T-helper 1 cell treated with Interleukin-12 subunit alpha and Interleukin-12 subunit beta and Interleukin-4 antibody, amounts not matched to agents 30 ng/mL and 1 ng/mL, for 36 hours (primary cell): Measurements from ENCODE around the gene ANO2. TPM values are rescaled to one million over a fixed set of nuclear protein-coding genes. Genes with fewer than 3 reads are reported as not detected.
"Not testable (repeated sequence)": the region's sequence is repeated elsewhere in the genome, so short reads cannot be mapped to it uniquely, and the experiment has no call there.

Source experiments
- intact Hi-C: fragments of 100-400 bp; cut with micrococcal nuclease; formaldehyde crosslinking; loops from one replicate; pipeline ENCODE4 v1.15.1; 2024
- total RNA-seq: library from RNA; stranded (reverse); gene quantifications from 2 replicates; pipeline ENCODE4 v1.2.3, GENCODE V29; 2022

Gene ANO2
- total RNA-seq, 1 donor from 2014 or later = not detected

DNA sequence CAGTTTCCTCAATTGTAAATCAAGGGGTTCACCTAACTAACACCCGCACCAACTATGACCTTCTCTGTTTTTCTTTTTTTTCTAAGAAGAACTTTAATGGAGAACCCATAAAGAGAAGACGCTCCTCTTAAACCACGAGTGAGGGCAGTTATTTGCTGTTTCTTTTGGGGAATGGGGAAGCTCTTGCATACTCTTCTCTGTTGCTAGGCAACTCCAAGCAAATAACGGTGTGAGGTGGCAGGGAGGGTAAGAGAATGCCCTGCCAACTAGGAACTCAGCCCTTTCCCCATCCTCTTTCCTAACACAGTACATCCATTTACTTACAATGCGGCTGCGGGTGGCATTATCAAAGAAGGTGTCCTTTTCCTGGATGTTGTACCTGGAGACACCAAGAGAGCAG is 114.9 kb downstream of the ANO2 start:
- intact Hi-C loops = no loop called here

DNA sequence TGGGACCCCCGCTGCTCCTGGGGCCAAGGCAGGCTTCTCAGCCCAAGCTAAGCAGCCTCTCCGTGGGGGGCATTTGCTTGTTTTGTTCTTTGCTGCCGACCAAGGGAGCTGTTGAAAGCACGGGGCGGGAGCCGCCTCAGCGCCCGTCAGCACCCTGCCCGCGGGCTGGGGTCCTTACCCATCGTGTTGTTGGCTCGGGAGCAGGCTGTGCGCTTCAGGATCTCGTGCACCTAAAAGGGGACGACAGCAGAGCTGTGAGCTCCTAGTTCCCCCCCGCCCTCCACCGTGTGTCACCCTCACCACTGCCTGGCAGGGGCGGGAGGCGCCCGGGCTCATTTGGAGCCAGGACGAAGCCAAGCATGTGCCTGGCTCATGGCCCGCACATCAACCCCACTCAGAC is 117.5 kb downstream of the ANO2 start:
- intact Hi-C loops = no loop called here

GRCh38 chr12:5825761-5826160 is 119.3 kb downstream of the ANO2 start:
- intact Hi-C loops = not testable (repeated sequence)

GRCh38 chr12:5818877-5819276 is 126.2 kb downstream of the ANO2 start:
- intact Hi-C loops = not testable (repeated sequence)

GRCh38 chr12:5817246-5817645 is 127.8 kb downstream of the ANO2 start:
- intact Hi-C loops = no loop called here

DNA sequence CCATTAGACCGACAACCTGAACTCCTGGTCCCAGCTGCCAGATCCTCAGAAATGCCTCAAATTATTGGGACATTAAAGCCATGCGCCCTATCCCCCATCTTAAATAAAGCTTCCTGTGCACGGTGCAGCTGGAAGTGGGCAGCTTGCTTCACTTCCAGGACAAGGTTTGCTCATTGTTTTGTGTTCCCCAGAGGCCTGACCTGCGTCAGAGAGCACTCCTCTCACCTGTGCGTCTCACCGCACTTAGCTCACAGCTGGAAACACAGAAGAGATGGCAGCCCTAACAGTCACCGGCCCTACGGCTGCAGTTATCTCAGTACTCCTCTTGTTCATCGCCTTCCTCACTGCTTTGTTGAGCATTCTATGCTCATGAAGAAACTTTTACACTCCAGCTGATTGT is 135.5 kb downstream of the ANO2 start:
- intact Hi-C loops = no loop called here

GRCh38 chr12:5808981-5809380 is 136.1 kb downstream of the ANO2 start:
- intact Hi-C loops = no loop called here

- intact Hi-C loops = no loop called here
Measured at GRCh38 chr12:5807514-5808219, 137.4 kb downstream of the ANO2 start.

DNA sequence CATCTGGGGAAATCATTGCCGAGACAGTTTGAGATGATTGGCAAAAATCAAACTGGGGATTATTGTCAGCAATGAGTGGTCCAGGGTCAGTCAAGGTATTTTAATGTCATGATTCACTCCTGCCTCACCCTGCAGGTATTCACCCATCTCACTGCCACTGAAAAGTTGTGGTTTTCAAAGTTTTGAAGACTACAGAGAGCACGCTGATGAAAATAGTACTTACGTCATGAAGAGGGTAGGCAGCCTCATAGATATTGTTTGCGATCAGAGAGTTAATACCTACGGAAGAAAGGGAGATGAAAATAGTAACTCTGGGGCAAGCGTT is 138.0 kb downstream of the ANO2 start:
- intact Hi-C loops = no loop called here

DNA sequence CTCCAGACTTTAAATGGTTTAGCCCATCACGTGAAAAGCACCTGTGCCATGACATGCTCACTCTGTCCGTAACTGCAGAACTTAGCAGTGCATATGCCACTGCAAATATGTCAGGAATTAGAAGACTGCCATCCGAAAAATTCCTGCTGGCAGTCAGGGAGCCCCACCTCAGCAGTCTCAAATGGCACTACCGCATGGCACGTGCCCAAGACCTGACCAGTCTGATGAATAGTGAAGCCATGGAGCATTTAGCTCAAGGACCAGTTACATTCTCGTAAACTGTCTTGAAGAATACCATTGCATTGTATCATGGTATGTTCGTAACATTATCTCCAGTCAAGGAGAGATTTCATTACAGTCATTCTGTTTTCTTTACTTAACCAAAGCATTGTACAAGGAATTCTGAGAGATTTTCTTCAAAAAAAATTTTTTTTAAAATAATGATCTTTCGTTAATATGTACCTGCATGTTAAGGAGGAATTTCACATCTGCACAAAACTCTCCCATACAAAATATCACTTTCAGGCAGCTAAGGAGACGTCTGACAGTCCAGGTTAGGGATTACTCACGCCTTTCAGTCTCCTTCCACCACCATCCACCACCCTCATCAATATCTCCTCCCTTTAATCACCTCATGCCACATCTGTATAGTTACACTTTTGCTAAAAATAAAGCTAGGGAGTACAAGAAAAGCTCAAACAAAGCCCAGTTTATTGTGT is 138.5 kb downstream of the ANO2 start:
- intact Hi-C loops = no loop called here

DNA sequence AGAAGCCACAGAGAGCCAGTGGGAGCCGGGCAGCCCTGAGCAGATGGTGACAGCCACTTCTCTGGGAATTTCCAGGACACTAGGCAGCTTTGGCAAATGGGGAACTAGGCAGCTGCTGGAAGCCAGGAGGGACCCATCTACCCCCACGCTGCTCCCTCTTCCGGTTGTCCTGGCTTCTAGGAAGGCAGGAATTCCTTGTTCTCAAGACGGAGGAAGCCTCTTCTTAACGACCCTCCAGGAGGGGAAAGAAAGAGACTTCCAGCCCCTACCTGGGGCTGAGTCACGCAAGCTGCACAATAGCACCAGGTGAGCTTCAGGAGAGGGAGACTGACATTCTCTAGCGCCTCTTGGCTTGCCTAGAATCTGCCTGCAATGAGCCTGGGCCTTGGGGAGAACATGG is 141.5 kb downstream of the ANO2 start:
- intact Hi-C loops = no loop called here

DNA sequence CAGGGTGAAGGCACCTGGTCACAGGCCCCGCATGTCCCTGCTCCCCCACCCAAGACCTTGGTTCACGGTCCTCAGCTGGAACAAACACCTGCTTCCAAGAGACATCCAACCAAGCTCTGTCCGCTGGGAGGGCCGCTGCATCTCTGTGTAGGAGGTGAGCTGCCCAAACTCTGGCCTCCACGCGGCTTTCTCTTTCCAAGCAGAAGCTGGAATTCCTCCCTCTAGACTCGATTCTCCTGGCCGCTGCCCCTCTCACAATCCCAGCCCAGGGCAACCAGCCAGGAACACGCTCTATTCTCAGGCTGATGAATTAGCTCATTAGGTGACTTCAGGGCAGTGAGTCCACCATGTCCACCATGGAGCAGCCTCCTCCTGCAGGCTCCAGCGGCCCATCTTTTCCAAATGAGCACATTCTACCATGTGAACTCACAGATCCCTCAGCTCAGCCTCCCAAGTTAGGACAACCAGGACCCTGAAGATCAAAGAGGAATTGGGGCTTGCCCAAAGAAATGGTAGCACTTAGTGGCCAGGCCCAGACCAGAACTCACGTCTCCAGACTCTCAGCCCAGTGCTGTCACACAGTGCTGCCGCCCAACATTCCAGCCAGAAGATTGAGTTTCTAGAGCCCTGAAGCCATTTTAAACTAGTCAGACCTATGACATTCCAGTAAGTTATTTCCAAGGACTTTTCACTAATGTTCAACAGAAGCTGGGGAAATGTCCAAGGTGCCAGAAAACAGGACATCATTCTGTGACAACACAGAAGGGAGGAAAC is 146.6 kb downstream of the ANO2 start:
- intact Hi-C loops = no loop called here

DNA sequence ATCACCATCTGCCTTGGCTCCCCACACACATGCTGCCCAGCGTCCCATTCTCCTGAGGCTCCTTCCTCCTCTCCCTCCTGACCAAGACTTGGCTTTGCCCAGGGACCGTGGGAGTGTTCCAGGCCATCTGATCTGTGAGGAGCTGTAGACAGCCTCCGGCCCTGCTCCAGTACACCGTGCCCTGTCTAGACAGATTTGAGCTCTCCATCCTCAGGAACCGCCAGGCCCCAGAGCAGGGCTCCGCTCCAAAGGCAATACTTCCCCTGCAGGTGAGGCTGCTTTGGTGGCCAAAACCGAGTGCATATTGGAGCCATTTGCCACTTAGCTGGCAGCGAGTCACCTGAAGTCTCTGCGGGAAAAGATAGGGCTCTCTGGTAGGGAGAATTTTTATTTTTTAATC is 147.4 kb downstream of the ANO2 start:
- intact Hi-C loops = no loop called here

GRCh38 chr12:5796959-5797225 is 148.2 kb downstream of the ANO2 start:
- intact Hi-C loops = no loop called here

DNA sequence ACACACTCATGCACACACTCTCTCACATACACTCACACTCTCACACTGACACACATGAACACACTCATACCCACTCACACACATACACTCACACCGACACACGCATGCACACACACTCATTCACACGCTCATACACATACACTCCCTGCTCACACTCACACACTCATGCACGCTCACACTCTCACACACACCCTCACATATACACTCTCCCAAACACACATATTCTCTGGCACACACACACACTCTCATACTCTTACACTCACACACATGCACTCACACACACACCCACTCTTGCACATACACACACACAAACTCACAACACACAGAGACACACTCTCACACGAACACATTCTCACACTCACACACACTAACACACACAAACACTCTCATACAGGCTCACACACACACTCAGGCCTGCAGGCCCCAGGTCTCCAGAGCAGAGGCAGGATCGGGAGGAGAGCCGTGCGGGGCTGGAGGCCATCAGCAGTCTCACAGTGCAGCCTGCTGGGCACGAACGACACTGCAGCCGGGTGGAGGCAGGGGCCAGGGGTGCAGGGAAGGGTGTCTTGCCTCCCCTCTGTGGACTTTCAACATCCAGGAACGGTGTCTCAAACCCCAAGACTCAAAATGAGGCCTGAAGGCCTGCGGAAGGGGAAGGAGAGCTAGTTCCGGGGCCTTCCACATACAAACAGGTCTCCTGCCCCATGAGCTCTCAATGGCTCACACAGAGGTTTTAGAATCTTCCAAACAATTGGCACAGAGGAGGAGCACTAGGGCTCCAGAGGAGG is 148.7 kb downstream of the ANO2 start:
- intact Hi-C loops = no loop called here

GRCh38 chr12:5794156-5794555 is 150.9 kb downstream of the ANO2 start:
- intact Hi-C loops = no loop called here

GRCh38 chr12:5792343-5792742 is 152.7 kb downstream of the ANO2 start:
- intact Hi-C loops = no loop called here

DNA sequence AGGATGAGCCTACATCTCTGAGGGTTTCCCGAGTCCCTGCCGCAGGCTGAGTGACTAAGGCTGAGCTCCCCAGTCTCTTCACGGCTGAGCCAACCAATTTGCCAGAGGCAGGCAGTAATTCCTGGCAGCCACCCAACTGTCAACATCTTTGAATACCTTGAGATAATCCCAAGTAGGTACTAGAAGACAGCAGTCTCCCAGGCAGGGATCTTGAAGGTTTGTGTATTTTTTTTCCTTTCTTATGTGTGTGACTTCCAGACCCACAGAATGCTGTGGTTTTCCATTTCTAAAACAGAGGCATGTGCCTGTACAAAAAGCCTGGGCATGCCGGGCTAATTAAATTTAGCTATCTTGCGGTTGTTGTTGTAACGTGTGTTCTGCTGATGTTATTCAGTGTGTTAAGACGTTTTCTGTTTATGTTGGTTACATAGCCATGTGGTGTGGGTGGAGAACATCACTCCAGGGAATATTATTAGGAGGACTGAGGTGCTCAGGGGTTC is 155.5 kb downstream of the ANO2 start:
- intact Hi-C loops = no loop called here

DNA sequence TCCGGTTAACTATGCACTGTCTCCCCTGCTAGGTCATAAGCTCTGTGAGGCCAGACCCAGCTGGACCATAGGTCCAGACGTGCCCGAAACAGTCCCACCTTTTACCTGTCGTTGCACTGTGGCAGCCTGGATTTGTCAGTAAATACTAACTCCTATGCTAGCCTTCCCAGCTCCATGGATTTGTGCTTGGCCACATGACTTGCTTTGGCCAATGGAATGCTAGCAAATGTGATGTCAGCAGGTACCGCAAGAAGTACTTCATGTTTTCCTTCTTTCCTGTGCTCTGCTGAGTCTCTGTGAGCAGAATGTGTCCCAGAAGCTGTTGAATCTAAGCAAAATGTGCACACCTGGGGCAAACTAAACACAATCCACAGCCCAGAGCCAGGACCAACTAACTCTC is 157.2 kb downstream of the ANO2 start:
- intact Hi-C loops = no loop called here

DNA sequence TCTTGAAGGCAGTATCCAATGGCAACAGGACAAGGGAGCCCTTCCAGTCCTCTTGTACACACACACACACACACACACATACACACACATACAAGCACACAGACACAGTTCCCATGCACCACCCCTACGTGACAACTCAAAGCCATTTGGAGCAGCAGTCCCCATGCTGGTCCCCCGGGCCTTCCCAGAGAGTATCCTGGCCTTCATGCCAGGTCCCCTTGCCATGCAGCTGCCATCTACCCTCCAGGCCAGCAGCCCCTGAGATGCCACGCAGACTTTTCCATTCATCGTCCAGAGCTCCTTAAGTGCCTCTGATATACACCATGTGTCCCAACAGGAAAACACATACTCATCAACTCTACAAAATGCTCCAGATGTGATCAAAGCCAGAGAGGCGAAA is 159.5 kb downstream of the ANO2 start:
- intact Hi-C loops = no loop called here

DNA sequence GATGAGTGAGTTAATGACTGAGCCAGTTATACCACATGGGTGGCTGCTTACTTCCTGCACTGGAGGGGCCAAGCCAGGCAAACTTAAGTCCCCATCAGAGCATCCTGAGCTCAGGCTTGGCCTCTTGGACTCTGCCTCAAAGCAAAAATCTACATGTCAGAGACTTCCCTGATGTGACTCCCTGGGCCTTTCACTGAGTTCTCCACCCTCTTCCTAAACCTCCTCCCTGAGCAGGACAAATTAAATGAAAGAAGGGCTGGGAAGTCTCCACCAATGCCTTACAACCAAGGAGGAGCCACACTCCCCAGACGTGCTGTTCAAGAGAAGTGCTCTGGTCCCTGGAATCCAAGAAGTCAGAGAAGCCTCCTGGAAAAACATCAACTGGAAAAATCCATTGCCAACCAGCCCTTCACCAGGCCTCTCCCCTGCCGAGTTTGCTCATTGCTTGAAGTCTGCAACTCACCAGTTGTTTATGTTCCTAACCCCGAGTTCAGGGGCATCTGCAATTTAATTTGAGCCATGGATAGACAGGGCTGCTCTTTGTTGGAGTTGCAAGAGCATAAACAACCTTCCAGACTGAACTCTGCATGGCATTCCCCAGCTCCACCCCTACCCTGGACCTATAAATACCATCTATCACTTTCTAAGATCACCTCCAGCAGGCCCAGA is 160.5 kb downstream of the ANO2 start:
- intact Hi-C loops = no loop called here
